Heart left ventricle (tissue), 13 donors: ENCODE measurements around the gene COA5.

ENCODE experiments used
- CTCF ChIP-seq, 12 donors: fragments of 200-600 bp; sonication (generic) in 4 of 12; IDR thresholded peaks; one replicate each; pipeline versions ENCODE4 v1.5.0 to v1.8.0; 2018 to 2022; ENCODE audit warnings: antibody characterized with exemption in 12 of 12, mild to moderate bottlenecking in 5 of 12
- POLR2A ChIP-seq, 2 donors: fragments of 450-650 bp; IDR thresholded peaks; one replicate each; pipeline ENCODE4 v1.6.1; 2017; ENCODE audit warnings: antibody characterized with exemption in 2 of 2, mild to moderate bottlenecking in 2 of 2, moderate library complexity in 2 of 2
- donor health status: ischemic (EF 13 %, LVEDD 7.1; RV severe dilation, severe dysfunction).
- donor health status: DM: no; HTN: yes; CAD: no.
- donor health status: DM: no; HTN: no; CAD: no.
- donor health status: ischemic (EF 25% LVEDD 6.9; RV normal size, moderate dysfunction).
- donor health status: ischemic (EF 25% LVEDD 5.7; RV mildly dilated, moderate dysfunction).
- donor health status: ischemic (EF 35%, LVEDD 5.7; RV mildly dilated, moderate dysfunction).
- donor health status: nonischemic (EF 11% LVEDD 7.7; RV severe dilation, severe dysfunction).
- donor health status: DM: yes; HTN: yes; CAD: no.
- donor health status: PGD.
- donor health status: ischemic (EF 29% LVEDD 5.4; RV normal size, mild dysfunction).
- donor health status: nonischemic (EF 23%, LVEDD 6.1; RV moderate dilation, normal function).

- TF ChIP-seq CTCF (IDR thresholded peaks at IDR 0.05): no peak
- no peak for TF ChIP-seq POLR2A (IDR thresholded peaks at IDR 0.05)
These were observed 46.2 kb downstream of the COA5 start for GRCh38 chr2:98561902-98562695.
